ENCODE results near the gene ZPR1. TPM values are rescaled to one million over a fixed set of nuclear protein-coding genes. Genes with fewer than 3 reads are reported as not detected.

The ZPR1 gene
- total RNA-seq, 1 experiment from 2014 or later, result 139 TPM

- CTCF ChIA-PET, result interaction anchor here (0.6 kb wide), 1 partner anchor 8 kb away, joined by 4 read pairs; no protein-coding TSS in a partner anchor
Measured at GRCh38 chr11:116740741-116741140, 47.1 kb downstream of the ZPR1 start.

GRCh38 chr11:116738975-116739374, 48.8 kb downstream of the ZPR1 start:
- BruUV-seq (replicated peaks), result no TSS peak
- H3K27me3 ChIP-seq (ENCODE audit: control insufficient read depth, insufficient read depth, low read length), result no peaks in the 10 kb centered on the region
- intact Hi-C loops (cut with micrococcal nuclease; ENCODE audit: unreplicated experiment) (no loop called here), in situ Hi-C loops (cut with HindIII; ENCODE audit: low pct_unique_long_range_greater_than_20kb, low sequenced_read_pairs) (no loop called here)
- no peaks in the 10 kb centered on the region for H3K9me3 ChIP-seq (ENCODE audit: control insufficient read depth, insufficient read depth, low read depth, low read length)
- ATAC-seq (no peak), DNase-seq (ENCODE audit: low read depth, low spot score) (no peak)
- POLR2A ChIA-PET, result interaction anchor here (0.7 kb wide), 1 partner anchor 48 kb away, joined by 9 read pairs; no protein-coding TSS in a partner anchor
- no peak overlapping the region for H3K27ac ChIP-seq (ENCODE audit: low read length)
- TF ChIP-seq SIN3A (IDR thresholded peaks at IDR 0.05; ENCODE audit: borderline replicate concordance, insufficient read depth, low read depth, low read length), result no peak
- no peak for TF ChIP-seq REST (IDR thresholded peaks at IDR 0.05; ENCODE audit: insufficient read depth in 1 of 2, low read depth in 2 of 2, low read length in 1 of 2)
- TF ChIP-seq TCF7L2 (IDR thresholded peaks at IDR 0.05; ENCODE audit: low read depth, low read length), result no peak
- TF ChIP-seq CTCF (IDR thresholded peaks at IDR 0.05), result no peak
- no peak for TF ChIP-seq POLR2AphosphoS5 (IDR thresholded peaks at IDR 0.05; ENCODE audit: low read depth, low read length)
- H3K4me3 ChIP-seq (ENCODE audit: low read depth in 2 of 2, low read length in 2 of 2), result no peak overlapping the region
- peaks cover 4% of the 10 kb centered on the region; the same call in 1 of the 2 replicates for H3K4me1 ChIP-seq (ENCODE audit: control insufficient read depth, insufficient read depth, low read length)
- no peaks in the 10 kb centered on the region for H3K36me3 ChIP-seq (ENCODE audit: control insufficient read depth, insufficient read depth, low read length)
- CTCF ChIA-PET, result no interaction called here

More at GRCh38 chr11:116740741-116741140, 47.1 kb downstream of the ZPR1 start:
- no peak overlapping the region for H3K27ac ChIP-seq (ENCODE audit: low read length)
- peaks cover 4% of the 10 kb centered on the region; the same call in 1 of the 2 replicates for H3K4me1 ChIP-seq (ENCODE audit: control insufficient read depth, insufficient read depth, low read length)
- no peaks in the 10 kb centered on the region for H3K9me3 ChIP-seq (ENCODE audit: control insufficient read depth, insufficient read depth, low read depth, low read length)
- no peak for DNase-seq (ENCODE audit: low read depth, low spot score)
- POLR2A ChIA-PET, result no interaction called here
- in situ Hi-C loops (cut with HindIII; ENCODE audit: low pct_unique_long_range_greater_than_20kb, low sequenced_read_pairs) (no loop called here), intact Hi-C loops (cut with micrococcal nuclease; ENCODE audit: unreplicated experiment) (no loop called here)
- TF ChIP-seq SIN3A (IDR thresholded peaks at IDR 0.05; ENCODE audit: borderline replicate concordance, insufficient read depth, low read depth, low read length) (no peak), POLR2AphosphoS5 (IDR thresholded peaks at IDR 0.05; ENCODE audit: low read depth, low read length) (no peak), TCF7L2 (IDR thresholded peaks at IDR 0.05; ENCODE audit: low read depth, low read length) (no peak), REST (IDR thresholded peaks at IDR 0.05; ENCODE audit: insufficient read depth in 1 of 2, low read depth in 2 of 2, low read length in 1 of 2) (no peak), CTCF (IDR thresholded peaks at IDR 0.05) (no peak)
- no peak for ATAC-seq
- H3K4me3 ChIP-seq (ENCODE audit: low read depth in 2 of 2, low read length in 2 of 2), result no peak overlapping the region
- no TSS peak for BruUV-seq (replicated peaks)
- no peaks in the 10 kb centered on the region for H3K27me3 ChIP-seq (ENCODE audit: control insufficient read depth, insufficient read depth, low read length)
- no peaks in the 10 kb centered on the region for H3K36me3 ChIP-seq (ENCODE audit: control insufficient read depth, insufficient read depth, low read length)

Data from Panc1 (cell line).